Measurements from ENCODE around the gene UNC13A. TPM values are rescaled to one million over a fixed set of nuclear protein-coding genes. Genes with fewer than 3 reads are reported as not detected.
A peak's percentile ranks its signal among the peaks of the same experiment; 100 is the strongest.

Gene UNC13A
- total RNA-seq, 1 experiment from 2014 or later: 29.0 TPM

DNA sequence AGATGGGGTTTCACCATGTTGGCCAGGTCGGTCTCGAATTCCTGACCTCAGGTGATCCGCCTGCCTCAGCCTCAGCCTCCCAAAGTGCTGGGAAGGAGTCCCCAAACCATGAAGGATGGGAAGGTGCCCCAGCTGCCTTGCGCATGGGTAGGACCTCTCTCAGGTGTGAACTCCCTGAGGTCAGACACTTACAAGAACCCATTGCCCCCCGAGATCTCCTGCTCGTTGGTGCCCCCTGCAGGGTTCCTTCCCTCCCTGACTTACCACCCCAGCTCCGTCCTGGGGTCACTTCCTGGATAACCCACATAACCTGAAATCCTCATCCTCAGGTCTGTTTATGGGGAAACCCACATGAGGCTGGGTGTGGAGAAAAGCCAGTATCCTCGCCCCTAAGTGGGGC is 41.7 kb downstream of the UNC13A start:
- intact Hi-C loops (cut with micrococcal nuclease): no loop called here
- no peak for DNase-seq (ENCODE audit: low read depth, low spot score)
- Histone ChIP-seq H3K4me2 (ENCODE audit: low read length) (no peak overlapping the region), H3K36me3 (ENCODE audit: control insufficient read depth in 1 of 2, insufficient read depth in 2 of 2, low read length in 2 of 2) (peaks cover 0 to 15% of the 10 kb centered on the region in 2 experiments; a peak in 2 of 4 replicates), H3K27me3 (ENCODE audit: insufficient read depth, low read length) (no peaks in the 10 kb centered on the region), H3K79me2 (ENCODE audit: insufficient read depth, low read length) (no peaks in the 10 kb centered on the region), H3K9me2 (ENCODE audit: insufficient read depth) (no peaks in the 10 kb centered on the region), H3K4me3 (replicated peaks in 1 of 2; ENCODE audit: low read depth in 1 of 2, low read length in 2 of 2) (no peak overlapping the region), H2AFZ (ENCODE audit: low read depth, low read length, poor library complexity, severe bottlenecking) (no peak overlapping the region), H3K27ac (ENCODE audit: low read depth, low read length) (no peak overlapping the region), H3K9ac (ENCODE audit: low read length) (no peak overlapping the region), H4K20me1 (ENCODE audit: insufficient read depth) (no peaks in the 10 kb centered on the region), H3K9me3 (ENCODE audit: control insufficient read depth in 1 of 2, insufficient read depth in 1 of 2, low read depth in 1 of 2, low read length in 2 of 2) (no peaks in the 10 kb centered on the region), H3K4me1 (ENCODE audit: control insufficient read depth in 1 of 2, insufficient read depth in 2 of 2, low read length in 2 of 2) (no peaks in the 10 kb centered on the region)
- POLR2A ChIA-PET: no interaction called here
- RAD21 ChIA-PET (ENCODE audit: low non-redundant PET in 1 of 2, low total read pairs in 2 of 2, uncharacterized antibody in 2 of 2, unreplicated experiment in 2 of 2): no interaction called here
- BruUV-seq (replicated peaks): no TSS peak
- no peak for ATAC-seq
- CTCF ChIA-PET: no interaction called here
- TF ChIP-seq POLR2A (IDR thresholded peaks at IDR 0.05; ENCODE audit: borderline replicate concordance, extremely low read depth, insufficient read depth, insufficient read length): no peak
- TF ChIP-seq, protein P1, sequence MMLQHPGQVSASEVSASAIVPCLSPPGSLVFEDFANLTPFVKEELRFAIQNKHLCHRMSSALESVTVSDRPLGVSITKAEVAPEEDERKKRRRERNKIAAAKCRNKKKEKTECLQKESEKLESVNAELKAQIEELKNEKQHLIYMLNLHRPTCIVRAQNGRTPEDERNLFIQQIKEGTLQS (IDR thresholded peaks at IDR 0.05): no peak
- TF ChIP-seq, protein P2, sequence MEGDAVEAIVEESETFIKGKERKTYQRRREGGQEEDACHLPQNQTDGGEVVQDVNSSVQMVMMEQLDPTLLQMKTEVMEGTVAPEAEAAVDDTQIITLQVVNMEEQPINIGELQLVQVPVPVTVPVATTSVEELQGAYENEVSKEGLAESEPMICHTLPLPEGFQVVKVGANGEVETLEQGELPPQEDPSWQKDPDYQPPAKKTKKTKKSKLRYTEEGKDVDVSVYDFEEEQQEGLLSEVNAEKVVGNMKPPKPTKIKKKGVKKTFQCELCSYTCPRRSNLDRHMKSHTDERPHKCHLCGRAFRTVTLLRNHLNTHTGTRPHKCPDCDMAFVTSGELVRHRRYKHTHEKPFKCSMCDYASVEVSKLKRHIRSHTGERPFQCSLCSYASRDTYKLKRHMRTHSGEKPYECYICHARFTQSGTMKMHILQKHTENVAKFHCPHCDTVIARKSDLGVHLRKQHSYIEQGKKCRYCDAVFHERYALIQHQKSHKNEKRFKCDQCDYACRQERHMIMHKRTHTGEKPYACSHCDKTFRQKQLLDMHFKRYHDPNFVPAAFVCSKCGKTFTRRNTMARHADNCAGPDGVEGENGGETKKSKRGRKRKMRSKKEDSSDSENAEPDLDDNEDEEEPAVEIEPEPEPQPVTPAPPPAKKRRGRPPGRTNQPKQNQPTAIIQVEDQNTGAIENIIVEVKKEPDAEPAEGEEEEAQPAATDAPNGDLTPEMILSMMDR (IDR thresholded peaks at IDR 0.05 in 2 of 3, conservative IDR thresholded peaks at IDR 0.05 in 1 of 3; ENCODE audit: borderline replicate concordance in 1 of 3, insufficient read depth in 1 of 3, low read depth in 2 of 3, low read length in 2 of 3): peak in 1 of 3 experiments; percentile 28; a peak in 3 of 6 replicates

DNA sequence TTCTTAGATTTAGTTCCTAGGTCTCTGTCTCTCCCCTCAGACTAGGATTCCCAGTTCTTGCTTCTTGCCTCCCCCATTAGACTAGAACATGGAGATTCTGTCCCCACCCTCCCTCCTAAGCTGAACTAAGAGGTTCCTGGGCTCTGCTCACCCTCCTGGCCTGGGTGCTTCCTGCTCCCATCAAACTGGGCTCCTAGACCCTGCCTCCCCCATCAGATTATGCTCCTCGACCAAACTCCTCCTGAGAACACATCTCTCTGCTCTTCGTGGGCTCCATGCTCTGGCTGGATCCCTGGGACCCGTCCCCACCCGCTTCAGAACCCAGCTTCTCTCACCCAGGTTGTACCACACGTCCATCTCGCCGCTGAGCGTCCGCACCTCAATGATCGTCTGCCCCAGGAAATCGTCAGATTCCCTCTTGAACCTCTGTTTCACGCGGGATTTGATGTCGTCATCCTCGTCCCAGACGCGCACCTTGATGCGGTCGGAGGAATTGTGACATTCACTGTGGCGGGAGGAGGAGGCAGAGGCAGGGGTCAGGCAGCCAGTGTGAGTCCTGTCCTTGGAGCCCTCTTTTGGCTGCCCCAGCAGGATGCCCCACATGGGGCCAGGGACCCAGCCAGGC is 42.7 kb downstream of the UNC13A start:
- BruUV-seq (replicated peaks): no TSS peak
- ChIA-PET CTCF (no interaction called here), POLR2A (no interaction called here), RAD21 (ENCODE audit: low non-redundant PET in 1 of 2, low total read pairs in 2 of 2, uncharacterized antibody in 2 of 2, unreplicated experiment in 2 of 2) (no interaction called here)
- Histone ChIP-seq H3K79me2 (ENCODE audit: insufficient read depth, low read length) (no peaks in the 10 kb centered on the region), H3K36me3 (ENCODE audit: control insufficient read depth in 1 of 2, insufficient read depth in 2 of 2, low read length in 2 of 2) (peaks cover 0 to 15% of the 10 kb centered on the region in 2 experiments; a peak in 2 of 4 replicates), H3K4me2 (ENCODE audit: low read length) (no peak overlapping the region), H3K9me2 (ENCODE audit: insufficient read depth) (no peaks in the 10 kb centered on the region), H3K4me1 (ENCODE audit: control insufficient read depth in 1 of 2, insufficient read depth in 2 of 2, low read length in 2 of 2) (no peaks in the 10 kb centered on the region), H3K9me3 (ENCODE audit: control insufficient read depth in 1 of 2, insufficient read depth in 1 of 2, low read depth in 1 of 2, low read length in 2 of 2) (no peaks in the 10 kb centered on the region), H3K4me3 (replicated peaks in 1 of 2; ENCODE audit: low read depth in 1 of 2, low read length in 2 of 2) (no peak overlapping the region), H2AFZ (ENCODE audit: low read depth, low read length, poor library complexity, severe bottlenecking) (no peak overlapping the region), H3K9ac (ENCODE audit: low read length) (no peak overlapping the region), H3K27ac (ENCODE audit: low read depth, low read length) (no peak overlapping the region), H4K20me1 (ENCODE audit: insufficient read depth) (no peaks in the 10 kb centered on the region), H3K27me3 (ENCODE audit: insufficient read depth, low read length) (no peaks in the 10 kb centered on the region)
- ATAC-seq (no peak), DNase-seq (ENCODE audit: low read depth, low spot score) (no peak)
- intact Hi-C loops (cut with micrococcal nuclease): no loop called here
- TF ChIP-seq, protein P3, sequence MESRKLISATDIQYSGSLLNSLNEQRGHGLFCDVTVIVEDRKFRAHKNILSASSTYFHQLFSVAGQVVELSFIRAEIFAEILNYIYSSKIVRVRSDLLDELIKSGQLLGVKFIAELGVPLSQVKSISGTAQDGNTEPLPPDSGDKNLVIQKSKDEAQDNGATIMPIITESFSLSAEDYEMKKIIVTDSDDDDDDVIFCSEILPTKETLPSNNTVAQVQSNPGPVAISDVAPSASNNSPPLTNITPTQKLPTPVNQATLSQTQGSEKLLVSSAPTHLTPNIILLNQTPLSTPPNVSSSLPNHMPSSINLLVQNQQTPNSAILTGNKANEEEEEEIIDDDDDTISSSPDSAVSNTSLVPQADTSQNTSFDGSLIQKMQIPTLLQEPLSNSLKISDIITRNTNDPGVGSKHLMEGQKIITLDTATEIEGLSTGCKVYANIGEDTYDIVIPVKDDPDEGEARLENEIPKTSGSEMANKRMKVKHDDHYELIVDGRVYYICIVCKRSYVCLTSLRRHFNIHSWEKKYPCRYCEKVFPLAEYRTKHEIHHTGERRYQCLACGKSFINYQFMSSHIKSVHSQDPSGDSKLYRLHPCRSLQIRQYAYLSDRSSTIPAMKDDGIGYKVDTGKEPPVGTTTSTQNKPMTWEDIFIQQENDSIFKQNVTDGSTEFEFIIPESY (IDR thresholded peaks at IDR 0.05; ENCODE audit: extremely low read depth, insufficient replicate concordance, low read length): no peak
- no peak for TF ChIP-seq EZH2phosphoT487 (IDR thresholded peaks at IDR 0.05; ENCODE audit: borderline replicate concordance)

All from HCT116 (cell line).